ENCODE results near the gene SLC22A17. TPM values are rescaled to one million over a fixed set of nuclear protein-coding genes. Genes with fewer than 3 reads are reported as not detected.
A peak's percentile ranks its signal among the peaks of the same experiment; 100 is the strongest.

The SLC22A17 gene
- total RNA-seq, 1 donor from 2014 or later, result 26.2 TPM

DNA sequence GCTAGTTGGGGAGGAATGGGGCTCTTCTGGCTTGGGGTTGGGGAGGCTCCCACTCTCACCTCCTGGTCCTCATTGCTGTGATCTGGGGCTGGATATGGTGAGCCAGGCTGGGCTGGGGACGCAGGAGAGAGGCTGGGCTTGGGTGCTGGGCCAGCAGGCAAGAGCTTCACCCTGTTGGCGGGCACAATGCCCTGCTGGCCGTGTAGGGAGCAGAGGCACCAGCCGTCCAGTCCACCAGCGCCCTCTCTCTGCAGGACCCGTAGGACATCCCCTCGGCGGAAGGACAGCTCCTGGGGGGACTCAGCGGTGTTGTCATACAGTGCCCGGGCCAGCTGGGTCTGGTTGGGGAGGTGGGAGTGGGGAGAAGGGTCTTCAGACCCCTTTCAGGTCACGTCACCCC is 7.8 kb upstream of the SLC22A17 start:
- no peaks in the 10 kb centered on the region for H3K27me3 Mint-ChIP-seq
- TF ChIP-seq, protein P1, sequence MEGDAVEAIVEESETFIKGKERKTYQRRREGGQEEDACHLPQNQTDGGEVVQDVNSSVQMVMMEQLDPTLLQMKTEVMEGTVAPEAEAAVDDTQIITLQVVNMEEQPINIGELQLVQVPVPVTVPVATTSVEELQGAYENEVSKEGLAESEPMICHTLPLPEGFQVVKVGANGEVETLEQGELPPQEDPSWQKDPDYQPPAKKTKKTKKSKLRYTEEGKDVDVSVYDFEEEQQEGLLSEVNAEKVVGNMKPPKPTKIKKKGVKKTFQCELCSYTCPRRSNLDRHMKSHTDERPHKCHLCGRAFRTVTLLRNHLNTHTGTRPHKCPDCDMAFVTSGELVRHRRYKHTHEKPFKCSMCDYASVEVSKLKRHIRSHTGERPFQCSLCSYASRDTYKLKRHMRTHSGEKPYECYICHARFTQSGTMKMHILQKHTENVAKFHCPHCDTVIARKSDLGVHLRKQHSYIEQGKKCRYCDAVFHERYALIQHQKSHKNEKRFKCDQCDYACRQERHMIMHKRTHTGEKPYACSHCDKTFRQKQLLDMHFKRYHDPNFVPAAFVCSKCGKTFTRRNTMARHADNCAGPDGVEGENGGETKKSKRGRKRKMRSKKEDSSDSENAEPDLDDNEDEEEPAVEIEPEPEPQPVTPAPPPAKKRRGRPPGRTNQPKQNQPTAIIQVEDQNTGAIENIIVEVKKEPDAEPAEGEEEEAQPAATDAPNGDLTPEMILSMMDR (IDR thresholded peaks at IDR 0.05; ENCODE audit: unreplicated experiment), result peak; percentile 9
- H3K4me3 Mint-ChIP-seq (ENCODE audit: low read depth), result no peak overlapping the region
- H3K27ac Mint-ChIP-seq, result no peak overlapping the region
- no peak for DNase-seq (ENCODE audit: low spot score, unreplicated experiment)
- peaks cover 6% of the 10 kb centered on the region for H3K36me3 Mint-ChIP-seq (ENCODE audit: insufficient read depth)
- H3K9me3 Mint-ChIP-seq (ENCODE audit: low read depth), result no peaks in the 10 kb centered on the region
- peaks cover 18% of the 10 kb centered on the region for H3K4me1 Mint-ChIP-seq (ENCODE audit: low read depth)

DNA sequence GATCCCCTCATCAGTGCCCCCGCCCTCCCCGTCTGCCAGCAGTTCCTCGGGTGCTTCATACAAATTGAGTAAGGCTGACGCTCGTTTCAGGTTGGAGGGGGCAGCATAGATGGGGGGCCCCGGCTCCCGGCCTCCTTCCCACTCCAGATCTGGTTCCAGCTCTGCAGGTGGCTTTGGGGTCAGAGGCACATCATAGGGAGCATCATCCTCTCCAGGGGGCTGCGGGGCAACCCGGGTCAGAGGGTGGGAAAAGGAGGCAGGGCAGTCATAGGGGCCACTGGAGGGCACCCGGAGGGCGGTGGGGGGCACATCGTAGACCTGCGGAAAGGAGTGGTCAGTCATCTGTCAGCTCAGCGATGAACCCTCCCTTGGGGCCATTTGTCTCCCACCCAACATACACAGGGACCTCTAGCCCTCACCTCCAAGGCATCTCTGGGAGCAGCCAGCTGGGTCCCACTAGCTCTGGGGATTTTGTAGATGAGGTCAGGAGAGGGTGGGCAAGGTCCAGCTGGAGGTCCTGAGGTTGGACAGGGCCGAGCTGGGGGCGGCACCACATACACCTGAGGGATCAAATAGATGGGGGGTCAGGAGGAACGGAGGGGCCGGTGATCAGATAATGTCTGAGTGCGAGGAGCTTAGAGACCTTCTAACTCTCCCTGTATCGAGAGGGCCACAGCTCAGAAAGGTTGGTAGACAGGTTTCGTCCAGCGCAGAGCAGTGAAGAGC is 7.2 kb upstream of the SLC22A17 start:
- H3K36me3 Mint-ChIP-seq (ENCODE audit: insufficient read depth), result peaks cover 6% of the 10 kb centered on the region

DNA sequence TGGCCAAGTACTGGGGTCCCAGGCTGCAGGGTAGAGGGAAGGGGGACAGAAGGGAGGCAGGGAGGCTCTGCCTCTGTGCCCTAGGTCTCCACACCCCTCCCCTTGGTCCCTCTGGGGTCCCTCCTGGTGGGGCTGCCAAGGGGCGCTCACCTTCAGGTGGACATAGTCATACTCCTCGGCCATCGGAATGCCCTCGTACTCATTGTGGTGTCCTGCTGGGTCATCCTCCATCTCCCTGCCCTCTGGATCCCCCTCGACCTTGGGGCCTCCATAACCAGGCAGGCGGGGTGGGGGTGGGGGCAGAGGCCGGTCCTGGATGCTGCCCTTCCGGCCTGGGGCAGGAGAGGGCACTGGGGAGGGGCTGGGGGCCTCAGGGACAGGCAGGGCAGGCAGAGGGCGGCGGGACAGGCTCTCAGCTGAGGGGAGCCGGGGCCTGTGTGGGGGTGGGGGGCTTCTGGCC is 6.5 kb upstream of the SLC22A17 start:
- DNase-seq (ENCODE audit: low spot score, unreplicated experiment), result no peak
- no peak overlapping the region for H3K4me3 Mint-ChIP-seq (ENCODE audit: low read depth)
- H3K27me3 Mint-ChIP-seq, result peaks cover 10% of the 10 kb centered on the region
- H3K27ac Mint-ChIP-seq, result no peak overlapping the region
- H3K36me3 Mint-ChIP-seq (ENCODE audit: insufficient read depth), result peaks cover 6% of the 10 kb centered on the region
- TF ChIP-seq, protein P1 (IDR thresholded peaks at IDR 0.05; ENCODE audit: unreplicated experiment), result no peak
- H3K4me1 Mint-ChIP-seq (ENCODE audit: low read depth), result peaks cover 13% of the 10 kb centered on the region
- no peaks in the 10 kb centered on the region for H3K9me3 Mint-ChIP-seq (ENCODE audit: low read depth)

More for the DNA sequence above, 7.2 kb upstream of the SLC22A17 start:
- H3K27ac Mint-ChIP-seq, result peak overlapping the region; percentile 64
- DNase-seq (ENCODE audit: low spot score, unreplicated experiment), result no peak
- peaks cover 17% of the 10 kb centered on the region for H3K4me1 Mint-ChIP-seq (ENCODE audit: low read depth)
- TF ChIP-seq, protein P1 (IDR thresholded peaks at IDR 0.05; ENCODE audit: unreplicated experiment), result no peak
- H3K27me3 Mint-ChIP-seq, result peaks cover 3% of the 10 kb centered on the region
- no peak overlapping the region for H3K4me3 Mint-ChIP-seq (ENCODE audit: low read depth)
- no peaks in the 10 kb centered on the region for H3K9me3 Mint-ChIP-seq (ENCODE audit: low read depth)

DNA sequence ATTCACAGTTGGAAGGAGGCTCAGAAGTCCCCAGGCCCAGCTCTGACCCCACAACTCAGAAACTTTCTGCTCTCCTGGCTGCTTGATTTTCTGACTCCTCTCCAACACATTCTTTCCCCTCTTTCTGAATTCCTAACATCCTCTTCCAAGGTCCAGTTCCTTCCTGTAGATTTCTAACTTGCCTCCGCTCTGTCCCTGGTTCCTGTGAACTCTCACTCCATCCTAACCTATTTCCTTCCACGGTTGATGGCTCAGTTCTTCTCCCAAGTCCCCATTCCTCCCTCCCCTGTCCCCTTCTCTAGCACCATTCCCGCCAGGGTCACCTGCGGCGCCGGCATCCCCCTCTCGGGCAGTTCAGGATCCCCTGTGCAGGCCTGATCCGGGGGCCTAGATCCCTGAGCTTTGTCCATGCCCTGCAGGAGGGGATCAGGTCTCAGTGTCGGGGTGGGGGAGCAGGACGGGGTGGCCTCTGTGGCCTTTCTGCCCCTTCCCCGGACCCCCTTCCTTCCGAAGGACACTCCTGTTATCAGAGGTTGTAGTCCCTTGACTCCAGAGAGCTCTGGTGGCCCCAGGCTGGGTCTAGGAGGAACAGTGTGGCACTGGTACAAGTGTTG is 6.0 kb upstream of the SLC22A17 start:
- no peaks in the 10 kb centered on the region for H3K9me3 Mint-ChIP-seq (ENCODE audit: low read depth)
- peaks cover 6% of the 10 kb centered on the region for H3K36me3 Mint-ChIP-seq (ENCODE audit: insufficient read depth)
- DNase-seq (ENCODE audit: low spot score, unreplicated experiment), result no peak
- peaks cover 10% of the 10 kb centered on the region for H3K4me1 Mint-ChIP-seq (ENCODE audit: low read depth)
- TF ChIP-seq, protein P1 (IDR thresholded peaks at IDR 0.05; ENCODE audit: unreplicated experiment), result no peak
- no peak overlapping the region for H3K4me3 Mint-ChIP-seq (ENCODE audit: low read depth)
- H3K27me3 Mint-ChIP-seq, result peaks cover 15% of the 10 kb centered on the region
- no peak overlapping the region for H3K27ac Mint-ChIP-seq

DNA sequence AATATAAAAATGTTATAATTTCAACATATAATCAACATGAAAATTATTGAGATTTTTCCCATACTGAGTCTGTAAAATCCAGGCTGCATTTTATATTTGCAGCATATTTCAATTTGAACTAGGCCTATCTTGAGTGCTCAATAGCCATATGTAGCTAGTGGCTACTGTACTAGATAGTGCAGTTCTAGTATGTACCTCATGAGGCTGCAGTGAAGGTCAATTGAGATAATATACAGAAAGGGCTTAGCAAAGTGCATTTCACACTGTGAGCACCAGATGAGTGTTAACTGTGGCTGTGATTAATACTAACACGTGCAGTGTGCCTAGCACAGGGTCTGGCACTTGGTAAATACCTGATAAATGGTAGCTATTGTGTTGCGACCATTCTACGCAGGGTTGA is 5.4 kb upstream of the SLC22A17 start:
- Mint-ChIP-seq H3K4me3 (ENCODE audit: low read depth) (no peak overlapping the region), H3K27me3 (peaks cover 21% of the 10 kb centered on the region), H3K27ac (no peak overlapping the region), H3K4me1 (ENCODE audit: low read depth) (peaks cover 10% of the 10 kb centered on the region), H3K36me3 (ENCODE audit: insufficient read depth) (peaks cover 6% of the 10 kb centered on the region), H3K9me3 (ENCODE audit: low read depth) (no peaks in the 10 kb centered on the region)
- TF ChIP-seq, protein P1 (IDR thresholded peaks at IDR 0.05; ENCODE audit: unreplicated experiment), result no peak
- DNase-seq (ENCODE audit: low spot score, unreplicated experiment), result no peak
